GM21825 (cell line): ENCODE data around the gene SH2D6.
"Not testable (repeated sequence)": the region's sequence is repeated elsewhere in the genome, so short reads cannot be mapped to it uniquely, and the experiment has no call there.

Source experiments
- ATAC-seq: cut with Tn5 transposase; IDR thresholded peaks from one replicate; pipeline ENCODE4 v1.9.1; 2021; ENCODE audit warnings: mild to moderate bottlenecking, moderate library complexity; ENCODE audit not compliant: unreplicated experiment

SH2D6 gene

DNA sequence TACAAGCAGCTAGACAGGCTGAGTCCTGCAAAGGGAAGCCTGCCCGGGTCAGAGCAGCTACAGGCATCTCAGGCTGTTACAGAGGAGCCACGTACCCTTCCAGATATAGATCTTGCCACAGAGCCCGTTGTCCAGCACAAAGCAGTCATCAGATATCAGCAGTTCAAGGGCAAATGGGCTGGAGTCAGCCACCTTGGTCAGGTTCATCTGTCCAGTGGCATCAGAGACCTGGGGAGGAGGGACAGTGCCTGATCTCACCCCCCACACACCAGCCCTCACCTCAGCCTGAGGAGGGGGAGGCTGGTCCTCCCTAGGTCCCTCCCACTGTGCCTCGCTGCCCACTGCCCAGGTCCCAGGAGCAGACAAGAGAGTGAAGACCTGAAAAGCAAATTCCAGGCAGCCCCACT is 20.6 kb upstream of the SH2D6 start:
- no peak for ATAC-seq

DNA sequence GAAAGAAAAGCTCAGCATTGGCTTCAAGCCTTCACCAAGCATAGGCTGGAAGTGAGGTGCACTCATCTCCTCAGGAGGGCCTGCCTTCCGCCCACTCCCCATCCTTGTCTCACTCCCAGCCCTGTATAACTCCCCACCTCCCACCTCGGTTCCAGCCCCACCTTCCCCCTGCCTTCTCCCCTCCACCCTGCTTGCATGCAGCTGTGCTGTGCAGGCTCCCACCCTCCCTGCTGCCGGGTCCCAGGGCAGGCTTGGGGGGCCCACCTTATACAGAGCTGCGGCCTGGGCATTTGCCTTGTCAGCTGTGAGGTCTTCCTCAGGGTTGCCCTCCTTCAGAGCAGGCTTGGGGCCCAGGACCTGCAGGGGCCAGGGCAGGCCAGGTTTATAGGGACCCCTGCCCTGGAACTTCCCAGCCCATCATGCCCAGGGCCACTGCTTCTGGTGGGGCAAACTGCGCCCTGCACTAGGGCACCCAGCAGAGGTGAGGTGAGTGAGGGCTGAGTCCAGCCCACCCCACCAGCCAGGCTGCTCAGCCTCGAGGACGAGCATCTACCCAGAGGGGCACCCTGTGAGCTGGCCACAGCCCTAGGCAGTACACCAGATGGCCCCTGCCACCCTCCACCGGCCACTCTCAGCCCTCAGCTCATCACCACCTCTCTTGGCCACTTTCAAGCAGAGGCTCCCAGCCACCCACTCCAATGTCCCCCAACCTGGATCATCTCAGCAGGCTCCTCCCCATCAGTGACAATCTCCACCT is 19.9 kb upstream of the SH2D6 start:
- ATAC-seq = no peak

DNA sequence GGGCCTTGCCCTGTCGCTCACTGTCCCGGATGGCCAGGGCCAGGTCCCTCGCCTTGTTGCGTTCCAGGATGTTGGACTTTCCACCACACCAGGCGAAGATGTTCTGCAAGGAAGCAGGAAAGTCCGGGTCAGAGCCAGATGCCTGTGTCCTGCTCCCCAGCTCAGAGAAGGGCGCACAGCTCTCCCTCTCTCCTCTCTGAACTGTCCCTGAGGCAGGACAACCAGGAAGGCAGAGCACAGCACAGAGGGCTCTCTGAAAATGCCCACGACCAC is 19.4 kb upstream of the SH2D6 start:
- no peak for ATAC-seq

DNA sequence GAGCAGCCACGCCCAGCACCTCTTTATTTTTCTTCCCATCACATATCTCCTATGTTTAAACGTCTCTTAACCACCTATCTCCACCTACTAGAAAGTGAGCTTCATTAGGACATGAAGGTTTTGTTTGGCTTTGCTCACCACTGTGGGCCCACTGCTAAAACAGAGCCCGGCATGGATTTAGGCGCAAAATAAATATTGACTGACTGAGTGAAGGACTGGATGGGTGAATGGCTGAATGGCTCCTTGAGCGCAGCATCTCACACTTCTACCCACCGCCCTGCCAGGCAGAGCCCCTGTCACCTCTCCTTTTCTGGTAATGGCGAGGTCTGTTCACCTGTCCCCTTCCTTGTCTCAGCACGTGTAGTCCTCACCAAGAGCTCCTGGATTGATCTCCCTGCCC is 18.5 kb upstream of the SH2D6 start:
- no peak for ATAC-seq

DNA sequence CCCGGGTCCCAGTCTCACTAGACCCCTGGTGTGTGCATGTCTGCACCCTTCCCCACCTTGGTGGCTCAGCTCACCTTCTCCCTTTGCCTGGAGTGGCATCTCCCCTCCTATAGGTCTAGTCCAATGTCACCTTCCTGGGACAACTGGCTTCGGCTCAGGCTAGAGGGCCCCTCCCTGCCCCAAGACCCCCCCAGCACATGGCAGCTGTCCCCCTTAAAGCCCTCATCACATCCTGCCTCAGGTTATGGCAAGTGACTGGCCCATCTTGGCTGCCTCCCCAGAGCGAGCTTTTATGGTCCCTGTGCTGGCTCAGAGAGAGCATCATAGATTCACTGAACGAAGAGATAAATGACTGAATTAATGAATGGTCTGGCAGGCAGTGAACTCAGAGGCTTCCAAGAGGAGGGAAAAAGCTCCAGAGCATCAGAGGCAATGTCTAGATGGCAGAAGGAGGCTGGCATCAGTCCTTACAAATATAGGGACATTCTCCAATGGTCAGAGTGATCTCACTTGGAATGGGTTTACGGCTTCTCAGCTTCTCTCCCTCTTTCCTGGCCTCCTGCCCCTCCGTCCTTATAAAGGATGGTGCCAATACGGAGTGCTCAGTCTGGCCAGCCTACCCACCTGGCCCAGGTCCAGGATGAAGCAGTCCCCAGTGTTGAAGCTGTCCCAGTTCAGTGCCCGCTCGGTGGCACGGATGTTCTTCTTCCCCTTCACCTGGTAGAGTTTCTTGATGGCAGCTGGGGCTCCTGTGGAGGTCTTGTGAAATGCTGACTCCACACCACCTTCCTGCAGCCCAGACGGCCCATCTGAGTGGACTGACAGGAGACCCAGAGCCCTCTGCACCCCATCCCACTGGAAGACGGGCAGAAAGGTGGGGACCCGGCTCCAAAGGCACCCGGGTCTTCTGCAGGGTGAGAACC is 17.7 kb upstream of the SH2D6 start:
- ATAC-seq = no peak

DNA sequence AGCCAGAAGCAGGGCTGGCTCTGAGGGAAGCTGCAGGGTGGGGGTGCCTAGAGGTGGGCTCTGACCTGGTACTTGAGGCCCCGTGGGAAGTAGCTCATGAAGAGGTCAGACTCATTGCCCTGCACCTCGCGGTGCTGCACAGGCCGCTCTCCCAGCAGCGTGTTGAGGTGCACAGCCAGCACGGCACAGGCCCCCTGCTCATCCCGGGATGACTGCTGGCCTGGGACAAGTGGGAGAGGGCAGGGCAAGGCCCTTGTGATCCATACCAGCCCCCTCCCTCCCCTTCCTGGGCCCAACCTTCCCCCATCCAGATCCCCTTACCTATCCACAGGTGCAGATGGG is 17.1 kb upstream of the SH2D6 start:
- no peak for ATAC-seq

DNA sequence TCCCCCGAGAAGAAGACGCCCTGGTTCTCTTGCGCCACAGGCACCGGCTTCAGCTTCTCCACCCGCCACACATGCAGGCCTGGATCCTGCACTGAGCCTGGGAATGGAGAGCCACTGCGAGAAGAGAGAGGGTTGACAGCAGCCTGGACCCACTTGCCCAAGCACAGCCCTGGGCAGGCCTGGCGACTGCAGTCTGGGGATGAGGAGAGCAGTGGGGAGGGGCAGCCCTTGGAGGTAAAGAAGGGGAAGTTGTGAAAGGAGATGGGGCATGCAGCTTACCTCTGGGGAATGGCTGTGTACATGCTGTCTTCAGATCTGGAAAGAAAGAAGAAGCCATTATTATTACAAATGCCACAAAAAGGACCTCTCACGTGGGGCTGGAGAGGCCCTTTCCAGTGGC is 16.7 kb upstream of the SH2D6 start:
- ATAC-seq = no peak

DNA sequence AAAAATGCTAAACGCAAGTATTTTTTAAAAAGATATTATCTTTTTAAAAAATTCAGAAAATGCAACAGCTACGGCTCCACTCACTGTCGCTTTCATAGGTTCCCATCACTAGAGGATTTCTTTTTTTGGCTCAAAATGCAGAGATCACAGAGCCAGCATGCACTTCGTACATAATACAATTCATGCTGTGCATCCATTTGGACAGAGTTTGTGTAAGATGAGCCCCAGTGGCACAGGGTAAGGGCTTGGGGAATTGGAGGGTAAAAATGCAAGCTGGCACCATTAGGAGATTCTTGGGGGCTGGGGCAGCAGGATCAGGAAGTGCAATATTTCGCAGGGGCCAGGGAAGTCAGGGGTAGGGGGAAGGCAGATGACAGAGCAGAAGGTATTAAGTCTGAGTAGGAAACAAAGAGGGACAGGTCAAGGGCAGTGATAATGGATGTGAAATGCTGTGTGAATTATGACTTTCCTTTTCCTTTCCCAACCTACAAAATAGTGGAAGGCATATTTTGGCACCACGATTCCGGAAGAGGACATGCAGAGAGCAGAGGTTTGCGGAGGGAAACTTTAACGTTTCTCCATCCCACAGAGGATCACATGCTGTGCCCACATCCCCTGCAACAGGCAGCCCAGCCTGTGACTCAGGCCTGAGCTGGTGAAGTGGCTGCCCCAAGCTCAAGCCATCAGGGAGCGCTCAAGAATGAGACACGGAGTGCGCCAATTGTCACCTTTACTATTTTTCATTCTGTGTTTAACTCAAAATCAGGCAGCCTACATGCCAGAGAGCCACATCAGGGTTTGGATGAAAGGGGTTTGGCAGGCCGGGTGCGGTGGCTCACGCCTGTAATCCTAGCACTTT is 13.1 kb upstream of the SH2D6 start:
- ATAC-seq = peak; percentile 52

DNA sequence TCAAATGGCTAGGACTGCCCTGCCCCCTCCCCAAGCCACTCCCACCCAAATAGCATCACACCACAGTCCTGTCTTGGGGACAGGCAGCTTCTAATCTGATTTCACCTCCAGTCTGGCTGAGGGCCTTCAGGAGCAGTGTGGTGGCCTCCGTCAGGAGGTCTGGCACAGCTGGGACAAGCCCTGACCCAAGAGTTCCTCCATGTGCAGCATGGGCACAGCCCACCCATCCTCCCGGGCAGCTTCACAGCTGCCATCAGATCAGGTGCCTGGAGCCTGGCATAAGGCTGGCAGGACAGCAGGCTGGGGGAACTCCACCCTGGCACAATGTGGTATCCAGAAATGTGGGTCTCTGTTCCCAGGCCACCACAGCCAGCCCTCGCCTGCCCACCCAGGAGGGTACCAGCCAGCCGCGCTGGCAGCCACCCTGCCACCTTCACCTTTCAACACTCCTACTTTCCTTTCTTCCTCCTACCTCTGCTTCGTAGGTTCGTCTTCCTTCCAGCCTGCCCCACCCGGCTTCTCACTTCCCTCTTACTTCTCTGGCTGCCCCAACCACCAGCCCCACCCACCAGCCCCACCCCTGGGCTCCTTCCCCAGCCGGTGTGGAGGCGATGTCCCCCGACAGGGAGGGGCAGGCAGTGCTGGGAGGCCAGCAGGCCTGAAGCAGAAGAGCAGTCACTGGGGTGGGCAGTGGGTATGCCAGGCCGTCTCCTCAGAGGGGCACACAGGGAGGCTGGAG is 8.5 kb upstream of the SH2D6 start, which contains the start of gene CAPG:
TSS of gene CAPG (minus strand) at position 522 of the 739 bp plus-strand sequence. CDS start 8,221 bp downstream, outside the sequence.
- ATAC-seq = peak; percentile 60

DNA sequence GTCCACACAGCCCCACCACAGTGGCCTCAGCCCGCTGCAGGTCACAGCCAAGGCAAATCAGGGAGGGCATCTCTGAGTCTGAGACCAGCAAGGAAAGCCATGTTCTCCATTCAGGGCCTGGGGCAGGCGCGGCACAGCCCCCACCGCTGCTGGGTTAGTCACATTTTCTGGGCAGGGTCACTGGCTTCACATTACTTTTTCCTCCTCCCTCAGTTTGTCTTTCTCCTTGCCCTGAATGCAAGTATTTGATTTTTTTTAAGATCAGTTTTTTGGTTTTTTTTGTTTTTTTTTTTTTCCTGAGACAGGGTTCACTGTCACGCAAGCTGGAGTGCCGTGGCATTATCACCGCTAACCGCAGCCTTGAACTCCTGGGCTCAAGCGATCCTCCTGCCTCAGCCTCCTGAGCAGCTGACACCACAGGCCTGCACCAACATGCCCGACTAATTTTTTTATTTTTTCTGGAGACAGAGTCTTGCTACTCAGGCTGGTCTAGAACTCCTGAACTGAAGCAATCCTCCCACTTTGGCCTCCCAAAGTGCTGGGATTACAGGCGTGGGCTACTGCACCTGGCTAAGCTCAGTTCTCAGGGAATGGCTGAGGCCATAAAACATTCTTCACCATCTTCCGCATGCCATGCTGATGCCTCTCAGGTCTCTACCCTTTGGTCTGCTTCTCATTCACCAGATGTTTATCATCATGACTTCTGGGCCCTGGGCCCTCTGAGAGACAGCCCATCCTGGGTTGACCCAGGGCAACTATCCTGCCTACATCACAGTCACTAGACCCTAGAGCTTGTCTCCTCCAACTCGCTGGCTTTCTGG is 7.7 kb upstream of the SH2D6 start:
- no peak for ATAC-seq

DNA sequence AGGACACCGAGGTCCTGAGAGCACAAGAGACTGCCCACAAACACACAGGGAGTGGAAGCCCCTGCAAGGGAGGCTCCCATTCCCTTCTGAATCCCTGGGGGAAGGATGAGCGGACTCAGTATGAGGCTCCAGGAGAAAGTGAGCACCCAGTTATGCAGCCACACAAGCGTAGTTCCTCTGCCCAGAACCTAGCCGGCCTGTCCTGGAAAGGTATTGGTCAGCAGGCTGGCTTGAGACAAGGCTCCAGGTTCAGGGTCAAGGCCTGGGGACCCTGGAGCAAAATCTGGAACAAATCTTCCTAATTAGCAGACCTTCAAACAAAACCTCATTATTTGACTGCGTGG is 7.1 kb upstream of the SH2D6 start:
- ATAC-seq = no peak

DNA sequence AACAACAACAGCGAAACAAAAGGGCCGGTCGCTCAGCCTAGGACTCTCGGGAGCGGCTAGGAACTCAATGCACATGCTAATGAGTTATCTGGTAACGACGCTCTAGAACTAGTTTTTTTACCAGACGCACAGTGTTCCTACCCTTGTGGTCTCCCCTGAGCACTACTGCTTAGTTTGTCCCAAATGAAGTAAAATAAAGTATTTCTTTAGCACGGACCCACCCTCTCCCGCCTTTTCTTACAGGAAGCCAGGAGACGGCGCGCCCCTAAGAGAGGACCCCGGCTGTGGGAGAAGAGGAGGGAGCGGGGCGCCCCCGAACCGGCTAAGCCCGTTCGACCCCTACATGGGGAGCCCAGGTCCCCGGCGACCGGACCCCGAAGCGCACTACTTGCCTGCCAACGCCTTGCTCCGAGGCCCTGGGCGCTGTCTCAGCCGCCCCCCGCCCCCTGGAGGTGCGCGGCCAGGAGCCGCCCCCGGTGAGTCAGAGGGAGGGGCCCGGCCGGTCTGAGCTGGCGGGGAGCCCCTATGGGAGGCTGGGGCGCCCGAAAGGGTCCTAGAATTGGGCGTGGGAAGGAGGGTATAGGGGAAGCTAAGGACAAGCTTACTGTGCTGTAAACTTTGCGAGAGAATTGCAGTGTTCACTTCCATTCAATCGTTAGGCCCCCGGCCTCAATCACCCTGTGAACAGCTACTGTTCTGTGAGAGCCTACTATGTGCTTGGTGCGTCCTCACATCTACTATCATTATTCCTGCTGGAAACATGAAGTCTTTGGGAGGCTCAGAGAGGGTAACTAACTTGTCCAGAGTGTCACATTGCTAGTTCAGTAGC is 4.7 kb upstream of the SH2D6 start:
- no peak for ATAC-seq

DNA sequence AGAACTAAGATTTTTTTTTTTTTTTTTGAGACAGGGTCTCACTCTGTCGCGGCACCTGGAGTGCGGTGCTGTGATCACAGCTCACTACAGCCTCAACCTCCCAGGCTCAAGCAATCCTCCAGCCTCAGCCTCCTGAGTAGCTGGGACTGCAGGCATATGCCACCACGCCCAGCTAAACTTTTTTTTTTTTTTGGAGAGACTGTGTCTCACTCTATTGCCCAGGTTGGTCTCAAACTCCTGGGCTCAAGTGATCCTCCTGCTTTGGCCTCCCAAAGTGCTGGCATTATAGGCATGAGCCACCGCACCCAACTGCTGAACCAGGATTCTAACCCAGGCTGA is 4.1 kb upstream of the SH2D6 start:
- not testable (repeated sequence) for ATAC-seq

DNA sequence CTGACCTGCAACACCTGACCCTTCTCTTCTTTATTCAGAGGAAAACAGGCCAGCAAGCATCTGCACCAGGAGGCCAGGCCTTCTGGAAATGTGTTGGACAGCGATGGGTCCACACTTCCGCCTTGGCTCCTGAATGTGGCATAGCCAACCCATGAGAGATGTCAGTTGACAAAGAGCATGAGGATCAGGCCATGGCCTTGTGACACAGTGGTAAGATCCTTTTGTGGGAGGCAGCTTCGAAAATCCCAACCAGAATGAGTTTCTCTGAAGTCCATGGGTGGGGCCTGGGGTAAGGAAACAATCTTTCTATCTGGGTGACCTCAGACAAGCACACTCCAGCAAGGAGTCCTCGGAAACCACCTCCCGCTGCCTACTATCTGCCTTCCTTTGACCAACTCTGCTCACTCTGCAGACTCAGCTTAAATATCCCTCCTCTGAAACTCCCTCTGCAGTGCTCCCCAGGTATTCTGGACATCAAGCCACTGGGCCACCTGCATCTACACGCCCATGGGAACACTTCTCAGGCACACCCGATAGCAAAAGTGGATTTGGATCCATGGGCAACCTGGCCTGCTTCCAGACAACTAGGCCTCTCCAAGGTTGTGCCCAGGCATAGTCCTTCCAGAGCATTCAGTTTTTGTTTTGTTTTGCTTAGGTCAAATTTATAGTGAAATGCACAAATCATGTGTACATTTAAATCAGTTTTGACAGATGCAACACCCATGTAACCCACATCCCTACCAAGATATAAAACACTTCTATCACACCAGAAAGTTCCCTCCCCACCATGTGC is 3.6 kb upstream of the SH2D6 start:
- ATAC-seq = no peak

DNA sequence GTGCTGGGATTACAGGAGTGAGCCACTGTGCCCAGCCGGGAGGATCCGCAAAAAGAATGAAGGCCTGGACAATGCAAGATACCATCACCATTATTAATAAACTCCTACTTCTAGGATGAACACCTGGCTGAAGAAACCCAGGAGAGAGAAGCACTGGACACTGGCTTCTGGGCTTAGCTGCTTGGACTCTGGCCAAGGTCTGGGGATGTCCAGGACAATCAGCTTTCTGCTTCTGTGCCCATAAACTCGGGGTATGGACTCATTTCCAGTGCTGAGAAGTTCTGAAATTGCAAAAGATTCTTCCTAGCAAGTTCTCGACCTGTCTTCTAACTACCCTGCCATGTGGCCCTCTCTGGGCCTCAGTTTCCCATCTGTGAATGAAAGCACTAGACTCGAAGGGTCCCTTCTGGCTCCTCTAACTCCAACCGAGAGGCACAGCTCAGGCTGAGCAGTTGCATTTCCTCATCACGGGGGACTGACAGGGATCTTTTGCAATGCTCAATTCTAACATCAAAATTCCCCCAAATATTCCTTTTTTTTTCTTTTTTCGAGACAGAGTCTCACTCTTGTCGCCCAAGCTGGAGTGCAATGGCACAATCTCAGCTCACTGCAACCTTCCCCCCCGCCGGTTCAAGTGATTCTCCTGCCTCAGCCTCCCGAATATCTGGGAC is 2.4 kb upstream of the SH2D6 start:
- no peak for ATAC-seq

DNA sequence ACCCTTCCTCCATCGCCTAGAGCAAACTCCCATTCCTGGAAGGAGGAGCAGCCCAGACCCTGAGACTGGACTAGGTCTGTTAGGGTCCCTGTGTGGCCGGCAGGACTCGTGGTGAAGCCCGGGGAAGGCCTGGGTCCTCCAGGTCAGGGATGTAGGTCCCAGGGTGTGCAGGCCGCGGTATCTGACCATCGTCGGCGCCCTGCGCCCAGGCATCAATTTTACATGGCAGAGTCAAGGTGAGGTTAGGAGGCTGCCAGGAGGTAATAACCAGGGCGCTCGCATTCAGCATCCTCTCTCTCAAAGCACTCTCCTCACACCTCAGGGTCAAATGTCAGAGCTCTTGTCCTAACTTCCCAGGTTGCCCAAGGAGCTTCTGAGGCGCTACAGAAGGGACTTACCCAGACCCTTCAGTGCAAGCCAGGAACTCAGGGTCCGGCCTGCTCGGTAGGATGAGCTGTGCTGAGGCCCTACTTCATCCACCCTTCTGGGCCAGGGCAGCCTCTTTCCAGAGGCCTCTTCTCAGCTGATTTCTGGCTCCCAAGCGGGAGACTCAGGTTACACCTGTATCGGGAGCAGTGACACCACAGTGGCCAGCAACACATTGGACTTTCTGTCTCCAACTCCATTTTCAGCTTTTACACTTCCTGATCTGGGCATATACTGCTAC is 628 bp downstream of the SH2D6 start:
- peak; percentile 3 for ATAC-seq

DNA sequence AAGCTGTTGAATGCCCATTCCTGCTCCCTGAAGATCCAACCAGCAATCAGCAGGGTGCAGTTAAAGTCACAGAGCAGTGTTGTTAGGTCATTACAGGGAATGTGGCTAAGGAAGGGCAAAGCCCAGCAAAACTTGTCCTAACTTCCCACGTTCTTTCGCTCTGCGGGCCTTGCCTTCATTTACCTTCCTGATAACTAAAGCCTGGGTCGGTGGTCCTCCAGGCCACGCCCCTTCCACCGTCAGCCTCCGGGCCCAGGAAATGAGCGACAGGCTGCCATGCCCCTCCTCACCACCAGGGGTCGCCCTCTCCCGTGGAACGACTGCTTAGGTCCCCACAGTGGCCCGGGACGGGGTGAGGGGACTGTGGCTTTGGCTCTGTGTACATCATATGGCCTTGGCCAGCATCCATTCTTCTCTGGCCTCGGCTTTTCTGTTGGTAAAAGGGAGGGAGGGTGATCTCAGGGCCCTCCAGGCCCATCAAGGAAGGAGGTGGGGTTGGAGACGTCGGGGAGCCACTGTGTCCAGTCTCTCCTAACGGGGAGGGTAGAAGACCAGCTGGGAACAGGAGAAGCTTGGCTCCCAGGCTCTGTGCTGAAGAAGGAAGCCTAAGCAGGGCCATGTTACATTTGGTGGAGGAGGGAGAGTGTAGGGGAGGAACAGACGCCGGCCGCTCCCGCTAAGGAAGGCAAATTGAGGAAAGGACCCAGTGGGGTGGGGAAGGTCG is 2.2 kb downstream of the SH2D6 start:
- no peak for ATAC-seq
